K562 (cell line): Measurements from ENCODE around the gene NFKBIA. TPM values are rescaled to one million over a fixed set of nuclear protein-coding genes. Genes with fewer than 3 reads are reported as not detected.

Experiments
- FOS ChIP-seq: IDR thresholded peaks from 3 replicates; pipeline ENCODE4 v1.6.1; 2011; ENCODE audit not compliant: insufficient read length; ENCODE audit errors: extremely low read depth
- KAT8 ChIP-seq: fragments of 450-650 bp; IDR thresholded peaks from 2 replicates; pipeline ENCODE4 v1.6.1; 2016; ENCODE audit warnings: low read depth, mild to moderate bottlenecking
- MAFK ChIP-seq: IDR thresholded peaks from 2 replicates; pipeline ENCODE4 v1.6.1; 2011; ENCODE audit warnings: low read length, improper control_type of control experiment
- NFYB ChIP-seq: IDR thresholded peaks from 2 replicates; pipeline ENCODE4 v1.6.1; 2011; ENCODE audit warnings: mild to moderate bottlenecking, moderate library complexity; ENCODE audit not compliant: insufficient read length; ENCODE audit errors: extremely low read depth
- RAD21 ChIP-seq, 2 experiments: fragments of 250-450 bp in 1 of 2; fragments of 450-650 bp in 1 of 2; sonication (Bioruptor Pico) in 1 of 2; formaldehyde crosslinking in 1 of 2; IDR thresholded peaks in 1 of 2; conservative IDR thresholded peaks in 1 of 2; 2 replicates each; pipeline versions ENCODE4 v1.4.0 to v1.8.0; 2020 to 2022; ENCODE audit warnings: mild to moderate bottlenecking in 2 of 2, moderate library complexity in 1 of 2
- RCOR1 ChIP-seq, 2 experiments: IDR thresholded peaks; 2 replicates each; pipeline ENCODE4 v1.6.1; 2012; ENCODE audit warnings: low read depth in 2 of 2, low read length in 2 of 2, borderline replicate concordance in 1 of 2, improper control_type of control experiment in 1 of 2
- SIN3A ChIP-seq, 2 experiments: fragments of 150-350 bp in 1 of 2; IDR thresholded peaks; 2 replicates each; pipeline ENCODE4 v1.6.1; 2011 to 2016; ENCODE audit warnings: borderline replicate concordance in 2 of 2, low read depth in 2 of 2, low read length in 2 of 2, mild to moderate bottlenecking in 2 of 2, moderate library complexity in 2 of 2; ENCODE audit not compliant: control insufficient read depth in 1 of 2
- SIRT6 ChIP-seq: IDR thresholded peaks from one replicate; pipeline ENCODE4 v1.6.1; 2012; ENCODE audit warnings: low read depth, mild to moderate bottlenecking, control low read depth, inconsistent platforms, low read length, moderate library complexity
- TBL1XR1 ChIP-seq, 2 experiments: IDR thresholded peaks; 2 replicates each; pipeline ENCODE4 v1.6.1; 2012; ENCODE audit warnings: improper control_type of control experiment in 2 of 2, low read length in 2 of 2, mild to moderate bottlenecking in 1 of 2
- ZNF277 ChIP-seq: fragments of 250-450 bp; sonication (Bioruptor Pico); IDR thresholded peaks from 2 replicates; pipeline ENCODE4 v1.8.0; 2022; ENCODE audit warnings: inconsistent platforms, mild to moderate bottlenecking, moderate library complexity, borderline replicate concordance
- ZNF592 ChIP-seq: fragments of 450-650 bp; IDR thresholded peaks from 2 replicates; pipeline ENCODE4 v1.6.1; 2017; ENCODE audit warnings: antibody characterized with exemption, mild to moderate bottlenecking
- polyA plus RNA-seq, 8 experiments: library from polyadenylated mRNA; depleted of rRNA in 4 of 8; stranded (reverse) in 5 of 8; unstranded in 3 of 8; fragments of >200 nt; fragmentation: Nextera tagmentation in 2 of 8; fragmentation: Illumina TruSeq in 1 of 8; extraction: Ambion mirVana in 2 of 8; extraction: Trizol in 1 of 8; gene quantifications; 2 replicates each; pipeline versions ENCODE4 v1.2.1 to v1.2.3, GENCODE V29; 2011 to 2014; ENCODE audit warnings: inconsistent platforms in 1 of 8, missing spikeins in 1 of 8
- total RNA-seq, 7 experiments: library from RNA; depleted of rRNA in 6 of 7; stranded (reverse); fragments of >200 nt in 6 of 7; fragmentation: Illumina TruSeq in 2 of 7; extraction: Trizol in 2 of 7; gene quantifications; 2 replicates each; pipeline versions ENCODE4 v1.2.1 to v1.2.3, GENCODE V29; 2011 to 2021; ENCODE audit warnings: low replicate concordance in 1 of 7

NFKBIA gene
- total and polyA plus RNA-seq, 9 of the 15 experiments (the other 6 are each of a cell fraction or from before 2014, with no cell fraction given): 6.9 to 31.8 (median 18.2) TPM

GRCh38 chr14:35390577-35391387 is 13.8 kb downstream of the NFKBIA start (continued):
- TF ChIP-seq ZNF592: peak; percentile 51
- TF ChIP-seq MAFK: no peak
- TF ChIP-seq KAT8: no peak
- no peak for TF ChIP-seq SIRT6
- TF ChIP-seq NFYB: no peak
- TF ChIP-seq RCOR1 (IDR thresholded peaks at IDR 0.05; ENCODE audit: borderline replicate concordance in 1 of 2, low read depth in 2 of 2, low read length in 2 of 2): peak in 1 of 2 experiments; percentile 63; a peak in 1 of 4 replicates
- TF ChIP-seq ZNF277 (CRISPR knock-in tag): no peak
- TF ChIP-seq RAD21 (CRISPR knock-in tag; conservative IDR thresholded peaks at IDR 0.05 in 1 of 2, IDR thresholded peaks at IDR 0.05 in 1 of 2): peak in 1 of 2 experiments; percentile 26; a peak in 1 of 4 replicates
- peak; percentile 57 for TF ChIP-seq FOS
- TF ChIP-seq TBL1XR1 (IDR thresholded peaks at IDR 0.05; ENCODE audit: low read length in 2 of 2): no peak
- no peak for TF ChIP-seq SIN3A (IDR thresholded peaks at IDR 0.05; ENCODE audit: borderline replicate concordance in 2 of 2, control insufficient read depth in 1 of 2, low read depth in 2 of 2, low read length in 2 of 2)
